Measurements from ENCODE around the gene TMEM63A.
"Not testable (repeated sequence)": the region's sequence is repeated elsewhere in the genome, so short reads cannot be mapped to it uniquely, and the experiment has no call there.

The TMEM63A gene

GRCh38 chr1:225815526-225816178 is 66.5 kb downstream of the TMEM63A start:
- DNase-seq = no peak

DNA sequence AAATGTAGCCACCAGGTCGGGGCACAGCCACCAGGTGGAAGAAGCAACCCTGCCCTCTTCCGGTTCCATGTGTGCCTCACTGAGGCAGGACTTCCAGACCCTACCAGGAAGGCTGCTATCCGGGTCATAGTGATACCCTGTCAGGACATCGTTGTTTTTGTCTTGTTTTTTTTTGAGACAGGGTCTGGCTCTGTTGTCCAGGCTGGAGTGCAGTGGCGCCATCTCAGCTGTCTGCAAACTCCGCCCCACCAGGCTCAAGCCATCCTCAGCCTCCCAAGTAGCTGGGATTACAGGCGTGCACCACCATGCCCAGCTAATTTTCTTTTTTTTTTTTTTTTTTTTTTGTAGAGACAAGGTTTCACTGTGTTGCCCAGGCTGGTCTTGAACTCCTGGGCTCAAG is 67.1 kb downstream of the TMEM63A start:
- not testable (repeated sequence) for DNase-seq

- no peak for DNase-seq
Observed at GRCh38 chr1:225814381-225814780, 67.8 kb downstream of the TMEM63A start.

DNA sequence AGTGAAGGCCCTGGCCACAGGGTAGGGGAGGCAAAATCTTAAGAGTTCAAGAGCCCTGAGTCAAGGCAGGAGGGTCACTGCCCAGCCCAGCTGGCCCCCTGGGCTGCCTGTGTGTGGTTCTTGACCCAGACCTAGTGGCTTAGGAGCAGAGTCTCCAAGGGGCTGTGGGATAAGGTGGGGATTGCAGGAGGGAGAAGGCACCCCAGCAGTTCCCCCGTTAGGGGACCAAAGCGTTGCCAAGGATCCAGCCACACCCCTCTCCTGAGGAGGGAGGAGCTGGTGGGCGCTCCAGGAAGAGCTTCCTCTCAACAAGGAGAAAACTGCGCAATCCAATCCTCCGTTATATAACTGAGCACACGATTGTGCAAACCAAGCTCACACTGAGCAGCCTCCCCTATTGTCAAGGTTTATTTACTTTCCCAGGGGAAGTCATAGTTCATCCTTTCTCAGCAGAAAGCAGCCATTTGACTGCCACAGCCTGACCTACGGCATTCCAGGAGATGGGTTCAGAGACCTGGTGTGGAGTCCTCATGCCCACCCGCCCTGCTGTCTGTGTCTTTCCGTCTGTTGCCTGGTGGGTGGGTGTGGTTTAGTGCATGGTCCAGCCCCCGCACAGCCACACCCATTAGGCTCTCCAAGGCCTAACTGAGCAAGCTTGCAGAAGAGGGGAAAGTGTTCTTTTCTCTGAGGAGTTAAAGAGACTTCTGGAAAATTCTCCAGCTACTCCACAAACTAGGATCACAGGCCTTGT is 68.8 kb downstream of the TMEM63A start:
- DNase-seq = no peak

DNA sequence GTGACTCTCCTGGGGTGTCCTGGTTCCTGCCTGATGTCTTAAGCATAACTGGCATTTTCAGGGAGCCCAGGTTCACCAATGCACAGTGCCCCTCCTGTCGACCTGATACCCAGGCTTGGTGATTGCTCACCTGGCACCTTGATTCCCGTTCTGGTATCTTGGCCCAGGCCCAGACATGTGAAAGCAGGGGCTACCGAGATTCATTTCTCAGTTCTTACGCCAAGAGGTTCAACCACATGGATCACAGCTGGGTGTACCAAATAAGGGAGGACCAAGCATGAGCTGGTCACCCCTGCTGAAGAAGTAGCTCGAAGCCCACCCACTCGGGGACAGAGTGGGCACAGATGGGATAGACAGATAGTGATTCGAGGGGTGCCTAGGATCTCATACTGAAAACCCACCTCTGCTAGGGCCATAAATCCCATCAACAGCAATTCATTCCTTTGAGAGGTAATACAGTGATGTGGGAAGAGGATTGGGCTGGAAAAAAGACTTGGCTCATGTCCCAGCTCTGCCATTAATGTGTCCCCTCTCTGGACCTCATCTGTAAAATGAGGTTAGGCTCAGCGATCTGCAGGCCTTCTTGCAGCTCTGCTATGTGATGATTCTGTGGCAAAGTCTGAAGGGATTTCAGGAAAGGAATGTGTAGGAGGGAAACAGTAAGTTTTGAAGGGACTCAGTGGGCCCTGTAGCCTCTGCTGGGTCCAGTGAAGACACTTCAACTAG is 69.5 kb downstream of the TMEM63A start:
- DNase-seq = no peak

- no peak for DNase-seq
Observed at GRCh38 chr1:225811622-225812487, 70.3 kb downstream of the TMEM63A start.

GRCh38 chr1:225810579-225811538 is 71.3 kb downstream of the TMEM63A start:
- not testable (repeated sequence) for DNase-seq

DNA sequence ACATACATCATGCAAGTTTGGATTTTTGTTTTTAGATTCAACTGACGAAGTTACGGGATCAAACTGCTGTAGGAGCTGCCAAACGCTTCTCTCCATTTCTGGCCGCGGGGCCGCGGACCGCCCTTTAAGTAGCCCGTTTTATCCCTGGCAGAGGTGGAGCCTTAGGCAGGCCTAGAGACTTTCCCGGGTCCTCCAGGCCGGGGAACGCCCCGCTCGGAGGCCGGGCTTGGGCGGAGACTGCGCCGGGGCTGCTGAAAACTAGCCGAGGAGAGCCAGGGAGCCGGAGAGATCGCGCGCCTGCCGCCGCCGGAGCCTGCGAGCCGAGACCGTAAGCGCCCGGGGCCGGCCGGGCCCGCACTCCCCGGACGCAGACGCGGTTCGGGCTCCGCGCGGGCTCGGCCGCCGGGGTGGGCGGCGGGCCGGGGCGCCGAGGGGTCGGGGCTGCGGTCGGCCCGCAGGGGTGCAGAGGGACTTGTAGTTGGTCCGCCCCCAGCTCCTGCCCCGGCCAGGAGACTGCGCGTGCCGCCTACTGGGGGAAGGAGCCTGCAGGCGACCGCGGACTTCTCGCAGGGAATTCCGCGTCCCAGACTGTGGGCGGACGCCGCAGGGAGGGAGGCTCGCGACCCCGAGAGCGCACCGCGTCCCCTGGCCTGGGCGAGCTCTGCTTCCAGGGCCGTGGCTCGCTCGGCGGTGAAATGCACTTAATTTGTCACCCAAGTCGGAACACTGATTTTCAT is 72.2 kb downstream of the TMEM63A start, which contains the start of gene EPHX1:
EPHX1 (plus strand) TSS at position 283 of the 737 bp plus-strand sequence. CDS start 18,606 bp downstream, outside the sequence.
- DNase-seq = peak; percentile 67

- DNase-seq = no peak
Observed at GRCh38 chr1:225808136-225808535, 74.0 kb downstream of the TMEM63A start.

DNA sequence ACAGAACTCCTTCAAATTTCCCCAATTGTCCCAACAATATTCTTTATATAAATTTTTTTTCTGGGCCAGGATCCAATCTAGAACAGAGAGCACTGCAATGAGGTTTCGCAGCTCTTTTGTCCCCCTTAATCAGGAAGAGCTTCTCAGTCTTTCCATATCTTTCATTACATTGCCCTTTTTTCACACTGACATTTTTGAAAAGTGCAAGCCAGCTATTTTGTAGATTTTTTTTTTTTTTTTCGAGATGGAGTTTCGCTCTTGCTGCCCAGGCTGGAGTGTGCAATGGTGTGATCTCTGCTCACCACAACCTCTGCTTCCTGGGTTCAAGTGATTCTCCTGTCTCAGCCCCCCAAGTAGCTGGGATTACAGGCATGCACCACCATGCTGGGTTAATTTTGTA is 75.4 kb downstream of the TMEM63A start:
- not testable (repeated sequence) for DNase-seq

- no peak for DNase-seq
Observed at GRCh38 chr1:225806249-225806648, 75.9 kb downstream of the TMEM63A start.

DNA sequence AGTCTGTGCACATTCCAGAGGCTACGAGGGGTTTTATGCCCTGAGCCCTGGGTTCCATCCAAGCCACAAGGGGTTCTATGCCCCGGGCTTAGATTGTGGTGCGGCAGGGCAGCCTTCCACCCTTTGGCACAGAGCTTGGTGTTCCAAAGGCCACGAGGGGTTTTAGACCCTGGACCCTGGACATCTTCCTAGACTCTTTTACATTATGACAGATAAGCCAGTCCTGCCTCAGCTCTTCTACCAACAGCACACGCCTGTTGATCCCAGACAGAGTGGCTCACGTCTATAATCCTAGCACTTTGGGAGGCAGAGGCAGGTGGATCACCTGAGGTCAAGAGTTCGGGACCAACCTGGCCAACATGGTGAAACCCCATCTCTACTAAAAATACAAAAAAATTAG is 81.0 kb downstream of the TMEM63A start:
- not testable (repeated sequence) for DNase-seq

DNA sequence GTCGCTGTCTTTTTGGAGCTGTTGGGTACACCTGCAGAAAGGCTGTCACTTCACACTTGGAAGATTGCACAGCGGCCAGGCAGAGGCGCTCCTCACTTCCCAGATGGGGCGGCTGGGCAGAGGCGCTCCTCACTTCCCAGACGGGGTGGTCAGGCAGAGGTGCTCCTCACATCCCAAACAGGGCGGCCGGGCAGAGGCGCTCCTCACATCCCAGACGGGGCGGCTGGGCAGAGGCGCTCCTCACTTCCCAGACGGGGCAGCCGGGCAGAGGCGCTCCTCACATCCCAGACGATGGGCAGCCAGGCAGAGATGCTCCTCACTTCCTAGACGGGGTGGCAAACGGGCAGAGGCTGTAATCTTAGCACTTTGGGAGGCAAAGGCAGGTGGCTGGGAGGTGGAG is 86.1 kb downstream of the TMEM63A start:
- not testable (repeated sequence) for DNase-seq
